ENCODE data around the gene FBXL19.
"Not testable (repeated sequence)": the region's sequence is repeated elsewhere in the genome, so short reads cannot be mapped to it uniquely, and the experiment has no call there.

FBXL19 gene

GRCh38 chr16:30923554-30924075, at the start of gene FBXL19:
Gene FBXL19, plus strand, starts transcription at chr16:30923572. Its CDS starts 2,183 bp downstream, at chr16:30925755.
- DNase-seq: no peak

DNA sequence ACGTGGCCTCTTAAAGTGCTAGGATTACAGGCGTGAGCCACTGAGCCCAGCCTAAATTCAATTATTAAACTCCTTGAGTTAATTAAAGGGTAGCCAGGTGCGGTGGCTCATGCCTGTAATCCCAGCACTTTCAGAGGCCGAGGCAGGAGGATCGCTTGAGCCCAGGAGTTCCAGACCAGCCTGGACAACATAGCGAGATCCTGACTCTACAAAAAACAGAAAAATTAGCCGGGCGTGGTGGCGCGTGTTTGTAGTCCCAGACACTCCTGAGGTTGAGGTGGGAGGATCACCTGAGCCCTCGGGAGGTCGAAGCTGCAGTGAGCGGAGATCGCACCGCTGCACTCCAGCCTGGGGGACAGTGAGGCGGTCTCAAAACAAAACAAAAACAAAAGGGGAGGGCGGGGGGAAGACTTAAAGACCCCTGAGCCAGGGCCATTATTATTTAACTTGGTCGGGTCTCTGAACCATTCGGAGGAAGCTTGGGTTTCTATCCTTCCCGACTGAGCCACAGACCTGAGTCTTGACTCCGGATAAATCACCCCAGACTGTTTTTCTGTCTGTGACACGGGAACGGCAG, 49.0 kb upstream of the FBXL19 start:
- DNase-seq: no peak

- DNase-seq: peak; percentile 64
Observed at GRCh38 chr16:30874821-30875717, 48.3 kb upstream of the FBXL19 start.

DNA sequence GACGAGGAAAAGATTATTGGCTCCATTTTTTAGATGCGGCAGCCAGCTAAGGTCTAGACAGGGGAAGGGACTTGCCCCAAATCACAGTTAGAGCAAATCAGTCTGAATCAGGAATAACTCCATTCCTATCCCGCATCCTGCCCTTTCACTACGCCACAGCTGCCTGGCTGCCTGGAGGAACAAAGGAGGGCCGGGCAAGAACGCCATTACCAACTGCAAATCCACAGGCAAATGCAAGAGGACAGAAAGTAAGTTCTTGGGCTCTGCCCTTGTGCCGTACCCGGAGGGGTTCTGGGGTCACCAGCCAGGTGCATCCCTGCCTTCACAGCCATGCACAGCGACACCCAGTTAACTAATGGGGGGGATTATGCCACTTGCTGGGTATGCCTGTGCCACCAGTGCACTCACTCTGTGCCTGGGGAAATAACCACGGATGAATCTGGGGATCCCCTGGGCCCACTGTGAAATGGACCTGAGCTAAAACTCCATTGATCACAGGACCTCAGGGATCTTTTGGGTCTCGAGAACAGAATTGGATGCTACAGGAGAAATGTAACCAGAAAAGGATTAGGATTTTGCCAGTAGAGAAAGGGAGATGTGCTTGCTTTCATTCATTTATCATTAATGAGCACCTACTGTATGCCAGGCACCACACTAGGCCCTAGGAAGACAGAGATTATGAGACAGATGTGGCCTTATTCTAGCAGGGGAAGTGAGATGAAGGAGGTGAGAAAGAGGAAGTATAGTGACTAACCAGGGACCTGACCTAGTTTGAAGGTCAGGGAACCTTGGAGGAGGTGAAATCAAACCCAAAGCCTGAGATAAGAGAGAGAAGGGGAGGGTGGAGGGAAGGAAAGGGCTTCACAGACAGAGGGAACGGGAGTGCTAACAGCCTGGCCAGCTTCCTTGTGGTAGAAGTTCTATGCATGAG, 47.2 kb upstream of the FBXL19 start:
- no peak for DNase-seq

DNA sequence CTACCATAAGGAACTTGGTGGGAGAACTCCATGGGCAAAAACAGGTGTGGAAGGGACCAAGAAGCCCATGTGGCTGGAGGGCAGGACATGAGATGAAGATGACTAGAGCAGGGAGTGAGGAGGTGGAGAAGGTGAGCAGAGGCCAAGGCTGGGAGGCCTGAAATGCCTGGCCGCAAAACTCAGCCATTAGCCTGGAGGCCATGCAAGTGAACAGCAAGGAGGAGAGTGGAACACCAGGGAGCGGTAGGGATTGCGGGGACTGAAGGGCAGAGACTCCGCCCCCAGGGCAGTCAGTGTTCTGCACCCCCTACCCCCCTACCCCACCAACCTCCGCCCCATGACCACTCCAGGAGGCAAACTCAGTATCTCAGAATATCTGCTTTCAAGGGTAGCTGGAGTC, 46.5 kb upstream of the FBXL19 start:
- no peak for DNase-seq

DNA sequence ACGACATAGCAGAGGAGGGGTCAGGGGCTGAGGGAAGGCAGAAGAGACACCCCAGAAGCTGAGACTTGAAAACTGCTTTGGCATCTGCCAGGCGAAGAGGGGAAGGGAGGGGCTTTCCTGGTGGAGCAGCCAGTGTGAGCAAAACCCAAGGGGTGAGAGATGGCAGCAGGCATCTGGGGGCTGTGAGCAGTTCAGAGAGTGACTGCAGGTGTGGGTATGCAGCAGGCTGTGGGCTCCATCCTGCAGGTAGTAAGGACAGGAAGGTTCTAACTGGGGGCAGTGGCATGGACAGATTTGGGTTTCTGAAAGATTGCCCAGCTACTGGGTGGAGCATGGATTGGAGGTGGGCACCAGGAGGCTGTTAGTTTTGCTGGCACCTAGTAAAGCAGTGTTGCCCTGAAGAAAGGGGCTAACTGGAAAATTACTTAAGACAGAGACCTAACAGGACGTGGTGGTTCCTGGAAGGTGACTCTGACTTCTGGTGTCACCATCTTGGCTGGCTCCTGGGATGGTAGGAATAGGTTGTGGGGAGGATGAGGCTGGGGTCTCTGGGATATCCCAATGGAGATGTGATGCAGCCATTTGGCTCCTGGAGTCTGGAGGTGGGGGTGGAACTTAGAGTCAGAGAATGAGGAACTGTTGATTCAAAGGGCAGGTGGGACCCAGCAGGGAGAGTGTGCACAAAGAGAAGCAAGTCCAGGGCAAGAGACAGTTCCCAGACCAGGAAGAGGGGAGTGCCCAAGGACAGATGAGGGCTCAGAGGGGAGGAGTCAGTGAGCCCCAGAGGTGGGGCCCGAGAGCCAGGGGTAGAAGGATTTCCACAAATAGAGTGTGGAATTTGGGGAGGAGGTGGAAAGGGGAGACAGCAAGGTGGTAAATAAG, 40.7 kb upstream of the FBXL19 start:
- no peak for DNase-seq

- DNase-seq: no peak
Observed at GRCh38 chr16:30884760-30885159, 38.6 kb upstream of the FBXL19 start.

DNA sequence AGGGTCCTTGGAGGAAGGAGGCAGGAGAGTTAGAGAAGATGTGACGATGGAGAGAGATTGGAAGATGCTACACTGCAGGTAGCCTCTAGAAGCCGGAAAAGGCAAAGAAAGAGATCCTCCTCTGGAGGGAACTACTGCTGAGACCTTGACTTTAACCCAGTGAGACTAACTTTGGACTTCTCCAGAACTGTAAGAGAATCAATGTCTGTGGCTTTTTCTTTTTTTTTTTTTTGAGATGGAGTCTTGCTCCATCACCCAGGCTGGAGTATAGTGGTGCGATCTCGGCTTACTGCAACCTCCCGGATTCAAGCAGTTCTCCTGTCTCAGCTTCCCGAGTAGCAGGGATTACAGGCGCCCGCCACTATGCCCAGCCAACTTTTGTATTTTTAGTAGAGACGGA, 38.2 kb upstream of the FBXL19 start:
- DNase-seq: no peak

GRCh38 chr16:30886145-30886544, 37.2 kb upstream of the FBXL19 start:
- no peak for DNase-seq

DNA sequence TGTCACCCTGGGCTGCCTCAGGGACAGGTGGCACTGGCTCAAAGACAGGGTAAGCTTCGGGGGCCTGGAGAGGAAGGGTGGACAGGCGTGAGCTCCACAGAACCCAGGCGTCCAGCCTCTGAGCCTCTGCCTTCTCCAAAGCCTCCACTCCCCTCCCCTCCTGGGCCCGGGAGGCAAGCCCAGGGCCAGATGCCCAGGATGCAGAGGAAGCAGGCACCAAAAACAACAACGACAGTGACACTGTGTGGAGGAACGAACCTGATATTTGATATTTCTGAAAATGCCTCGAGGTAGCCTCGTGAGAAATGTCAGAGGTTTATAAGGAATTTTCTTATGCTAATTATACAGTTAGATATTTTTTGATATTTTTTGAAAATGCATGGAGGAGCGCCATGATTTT, 35.4 kb upstream of the FBXL19 start:
- DNase-seq: no peak

- no peak for DNase-seq
Observed at GRCh38 chr16:30888856-30889499, 34.4 kb upstream of the FBXL19 start.

GRCh38 chr16:30889721-30890120, 33.7 kb upstream of the FBXL19 start:
- no peak for DNase-seq

DNA sequence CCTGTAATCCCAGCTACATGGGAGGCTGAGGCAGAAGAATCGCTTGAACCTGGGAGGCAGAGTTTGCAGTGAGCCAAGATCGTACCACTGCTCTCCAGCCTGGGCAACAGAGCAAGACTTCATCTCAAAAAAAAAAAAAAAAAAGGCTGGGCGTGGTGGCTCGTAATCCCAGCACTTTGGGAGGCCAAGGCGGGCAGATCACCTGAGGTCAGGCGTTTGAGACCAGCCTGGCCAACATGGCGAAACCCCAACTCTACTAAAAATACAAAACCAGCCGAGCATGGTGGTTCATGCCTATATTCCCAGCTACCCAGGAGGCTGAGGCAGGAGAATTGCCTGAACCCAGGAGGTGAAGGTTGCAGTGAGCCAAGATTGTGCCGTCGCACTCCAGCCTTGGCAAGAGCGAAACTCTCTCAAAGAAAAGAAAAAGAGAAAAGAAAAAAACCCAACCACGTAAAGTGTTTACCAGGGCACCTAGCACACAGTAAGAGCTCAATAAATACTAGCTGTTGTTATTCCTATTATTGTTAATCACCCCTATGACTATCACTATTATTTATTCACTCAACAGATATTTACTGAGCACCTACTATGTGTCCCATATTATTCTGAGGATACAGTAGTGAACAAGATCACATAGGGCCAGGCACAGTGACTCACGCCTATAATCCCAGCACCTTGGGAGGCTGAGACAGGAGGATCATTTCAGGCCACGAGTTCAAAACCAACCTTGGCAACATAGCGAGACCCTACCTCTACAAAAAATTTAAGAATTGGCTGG, 32.1 kb upstream of the FBXL19 start:
- DNase-seq: not testable (repeated sequence)

GRCh38 chr16:30892670-30893416, 30.5 kb upstream of the FBXL19 start:
- DNase-seq: no peak

DNA sequence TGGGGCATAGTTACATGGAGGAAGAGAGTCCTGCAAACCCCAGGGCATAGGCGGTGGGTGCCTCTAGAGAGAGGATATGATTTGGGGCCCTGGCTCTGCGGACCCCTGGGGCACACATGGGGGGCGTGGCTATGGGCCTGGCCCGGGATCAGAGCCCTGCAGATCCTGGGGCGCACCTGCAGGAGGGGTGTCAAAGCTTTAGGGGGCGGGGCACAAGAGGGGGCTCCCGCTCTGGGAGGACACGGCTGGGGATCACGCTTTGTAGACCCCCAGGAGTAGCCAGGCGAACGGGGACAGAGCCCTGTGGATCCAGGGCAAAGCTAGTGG, 30.0 kb upstream of the FBXL19 start:
- DNase-seq: no peak

DNA sequence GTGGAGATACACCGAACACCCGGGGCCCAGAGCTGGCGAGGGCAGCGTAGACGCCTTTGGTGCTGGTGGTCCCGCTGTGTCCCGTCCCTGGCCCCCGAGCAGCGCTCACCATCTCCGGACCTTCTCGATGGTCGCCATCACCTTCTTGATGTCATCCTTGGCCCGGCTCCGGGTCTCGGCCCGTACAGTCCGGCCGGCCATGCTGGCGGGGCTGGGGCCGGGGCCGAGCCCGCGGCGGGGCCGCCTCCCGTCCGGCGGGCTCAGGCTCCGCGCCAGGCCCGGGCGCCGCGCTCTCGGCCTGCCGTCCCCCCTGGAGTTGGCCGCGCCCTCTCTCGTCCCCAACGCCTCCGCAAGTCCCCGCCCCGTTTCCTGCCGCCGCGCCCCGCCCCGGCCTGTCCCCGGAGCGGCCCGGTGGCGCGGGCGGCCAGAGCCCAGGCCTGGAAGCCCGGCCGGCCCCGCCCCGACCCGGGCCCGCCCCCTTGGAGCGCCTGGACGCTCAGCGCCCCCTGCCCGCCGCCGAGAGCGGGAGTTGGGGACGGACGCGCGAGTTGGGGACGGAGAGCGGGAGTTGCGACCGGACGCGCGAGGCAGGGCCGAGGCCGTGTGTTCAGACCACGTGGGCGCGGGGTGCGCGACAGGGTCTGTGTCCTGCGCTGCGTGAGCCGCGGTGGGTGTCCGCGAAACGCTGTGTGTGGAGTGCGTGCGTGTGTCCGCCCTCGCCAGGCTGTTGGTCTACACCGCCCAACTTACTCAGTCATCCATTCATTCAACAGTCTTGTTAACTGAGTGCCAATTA, 29.4 kb upstream of the FBXL19 start, which contains the start of gene BCL7C:
Gene BCL7C (minus strand): TSS at position 334 of the 796 bp plus-strand sequence. CDS start 133 bp downstream, at position 201.
- DNase-seq: peak; percentile 61

- DNase-seq: no peak
Observed at GRCh38 chr16:30894540-30895368, 28.6 kb upstream of the FBXL19 start.

GRCh38 chr16:30895627-30896260, 27.6 kb upstream of the FBXL19 start:
- DNase-seq: no peak

All from DMS 273 treated with DMSO at 0.1 percent for 48 hours (cell line).